GM06990 (cell line): ENCODE data around the gene ZNF182.

ENCODE experiments used
- DNase-seq: peaks from one replicate; pipeline ENCODE4 v3.0.0-alpha.2; 2011; ENCODE audit not compliant: insufficient read length; ENCODE audit errors: extremely low read depth
- H3K27me3 ChIP-seq: replicated peaks from 2 replicates; pipeline ENCODE4 v1.6.0; 2011; ENCODE audit warnings: low read length; ENCODE audit not compliant: control insufficient read depth, insufficient read depth
- H3K36me3 ChIP-seq: 2 replicates; pipeline ENCODE4 v1.5.1; 2011; ENCODE audit warnings: low read length; ENCODE audit not compliant: control insufficient read depth, insufficient read depth
- H3K4me3 ChIP-seq: replicated peaks from 2 replicates; pipeline ENCODE4 v1.5.1; 2011; ENCODE audit warnings: low read depth, mild to moderate bottlenecking, control low read depth, low read length
- TF ChIP-seq, protein P1 (sequence below): IDR thresholded peaks from 2 replicates; pipeline ENCODE4 v1.5.1; 2011; ENCODE audit warnings: low read length, control low read depth, mild to moderate bottlenecking, inconsistent platforms; ENCODE audit not compliant: insufficient read depth, poor library complexity, severe bottlenecking

Gene ZNF182

DNA sequence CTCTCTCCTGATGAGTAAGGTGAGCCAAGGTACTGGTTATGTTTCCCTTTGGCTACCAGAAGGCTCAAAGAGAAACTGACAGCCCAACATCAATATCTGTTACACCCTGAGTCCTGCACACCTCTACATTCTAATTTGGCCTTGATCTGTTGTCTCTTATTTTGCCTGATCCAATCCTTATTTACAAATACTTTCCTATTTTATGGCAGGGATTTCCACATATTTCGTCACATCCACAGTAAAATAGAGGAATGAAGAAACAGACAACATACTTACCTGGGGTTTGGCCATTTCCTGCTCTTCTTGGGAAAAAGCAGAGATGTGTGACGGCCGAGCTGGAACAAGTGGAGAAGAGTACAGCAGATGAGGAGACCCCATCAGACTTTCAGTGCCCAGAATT, 1.5 kb downstream of the ZNF182 start:
- no peak for DNase-seq
- no peaks in the 10 kb centered on the region for H3K27me3 ChIP-seq
- H3K36me3 ChIP-seq = no peaks in the 10 kb centered on the region
- no peak overlapping the region for H3K4me3 ChIP-seq
- TF ChIP-seq, protein P1, sequence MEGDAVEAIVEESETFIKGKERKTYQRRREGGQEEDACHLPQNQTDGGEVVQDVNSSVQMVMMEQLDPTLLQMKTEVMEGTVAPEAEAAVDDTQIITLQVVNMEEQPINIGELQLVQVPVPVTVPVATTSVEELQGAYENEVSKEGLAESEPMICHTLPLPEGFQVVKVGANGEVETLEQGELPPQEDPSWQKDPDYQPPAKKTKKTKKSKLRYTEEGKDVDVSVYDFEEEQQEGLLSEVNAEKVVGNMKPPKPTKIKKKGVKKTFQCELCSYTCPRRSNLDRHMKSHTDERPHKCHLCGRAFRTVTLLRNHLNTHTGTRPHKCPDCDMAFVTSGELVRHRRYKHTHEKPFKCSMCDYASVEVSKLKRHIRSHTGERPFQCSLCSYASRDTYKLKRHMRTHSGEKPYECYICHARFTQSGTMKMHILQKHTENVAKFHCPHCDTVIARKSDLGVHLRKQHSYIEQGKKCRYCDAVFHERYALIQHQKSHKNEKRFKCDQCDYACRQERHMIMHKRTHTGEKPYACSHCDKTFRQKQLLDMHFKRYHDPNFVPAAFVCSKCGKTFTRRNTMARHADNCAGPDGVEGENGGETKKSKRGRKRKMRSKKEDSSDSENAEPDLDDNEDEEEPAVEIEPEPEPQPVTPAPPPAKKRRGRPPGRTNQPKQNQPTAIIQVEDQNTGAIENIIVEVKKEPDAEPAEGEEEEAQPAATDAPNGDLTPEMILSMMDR = no peak

DNA sequence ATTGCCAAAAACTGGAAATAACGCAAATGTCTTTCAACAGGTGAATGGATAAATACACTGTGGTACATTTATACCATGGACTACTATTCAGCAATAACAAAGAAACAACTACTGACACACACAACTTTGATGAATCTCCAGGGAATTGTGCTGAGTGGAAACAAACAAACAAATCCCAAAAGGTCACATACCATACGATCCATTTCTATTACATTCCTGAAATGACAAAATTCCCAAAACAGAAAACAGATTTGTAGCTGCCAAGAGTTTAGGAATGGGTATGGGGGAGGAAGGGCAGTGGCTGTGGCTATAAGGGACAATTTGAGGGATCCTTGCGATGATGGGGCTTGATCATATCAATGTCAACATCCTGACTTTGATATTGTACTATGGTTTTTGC, 2.5 kb downstream of the ZNF182 start:
- H3K36me3 ChIP-seq = no peaks in the 10 kb centered on the region; the same call in 1 of the 2 replicates
- TF ChIP-seq, protein P1 = no peak
- no peaks in the 10 kb centered on the region for H3K27me3 ChIP-seq
- H3K4me3 ChIP-seq = no peak overlapping the region
- no peak for DNase-seq

DNA sequence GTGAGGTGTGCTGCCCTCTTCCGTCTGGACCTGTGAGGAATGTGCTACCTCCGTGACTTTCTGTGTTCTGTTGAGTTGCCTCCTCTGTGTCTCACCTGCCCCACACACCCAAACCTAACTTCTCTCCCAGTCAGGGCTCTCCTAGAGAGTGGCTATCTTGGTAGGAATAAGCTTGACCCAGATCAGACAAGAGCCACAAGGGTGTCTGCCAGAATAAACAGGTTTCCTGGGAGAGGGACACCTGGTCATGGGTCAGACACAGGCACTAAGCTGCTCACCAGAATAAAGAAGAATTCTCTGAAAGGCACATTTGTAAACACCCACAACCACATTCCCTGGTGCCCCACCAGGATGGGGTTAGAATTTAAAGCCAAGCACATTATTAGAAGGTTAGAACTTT, 11.1 kb downstream of the ZNF182 start:
- TF ChIP-seq, protein P1 = no peak
- Histone ChIP-seq H3K27me3 (no peaks in the 10 kb centered on the region), H3K4me3 (no peak overlapping the region), H3K36me3 (no peaks in the 10 kb centered on the region; the same call in none of the 2 replicates)
- DNase-seq = no peak

DNA sequence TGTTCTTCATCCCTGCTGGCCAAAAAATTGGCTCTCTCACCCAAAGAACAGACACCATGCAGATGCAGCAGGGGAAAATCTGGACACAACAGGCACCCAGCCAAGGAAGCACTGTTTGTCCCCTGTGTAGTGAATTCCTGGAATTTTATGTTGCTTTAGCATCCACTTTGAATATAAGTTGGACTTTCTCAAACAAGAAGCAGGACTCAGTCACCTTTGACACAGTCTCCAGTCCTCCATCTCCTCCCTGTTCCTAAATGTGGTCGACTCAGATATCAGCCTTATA, 11.8 kb downstream of the ZNF182 start:
- DNase-seq = no peak
- H3K36me3 ChIP-seq = no peaks in the 10 kb centered on the region; the same call in none of the 2 replicates
- no peak overlapping the region for H3K4me3 ChIP-seq
- TF ChIP-seq, protein P1 = no peak
- H3K27me3 ChIP-seq = no peaks in the 10 kb centered on the region

DNA sequence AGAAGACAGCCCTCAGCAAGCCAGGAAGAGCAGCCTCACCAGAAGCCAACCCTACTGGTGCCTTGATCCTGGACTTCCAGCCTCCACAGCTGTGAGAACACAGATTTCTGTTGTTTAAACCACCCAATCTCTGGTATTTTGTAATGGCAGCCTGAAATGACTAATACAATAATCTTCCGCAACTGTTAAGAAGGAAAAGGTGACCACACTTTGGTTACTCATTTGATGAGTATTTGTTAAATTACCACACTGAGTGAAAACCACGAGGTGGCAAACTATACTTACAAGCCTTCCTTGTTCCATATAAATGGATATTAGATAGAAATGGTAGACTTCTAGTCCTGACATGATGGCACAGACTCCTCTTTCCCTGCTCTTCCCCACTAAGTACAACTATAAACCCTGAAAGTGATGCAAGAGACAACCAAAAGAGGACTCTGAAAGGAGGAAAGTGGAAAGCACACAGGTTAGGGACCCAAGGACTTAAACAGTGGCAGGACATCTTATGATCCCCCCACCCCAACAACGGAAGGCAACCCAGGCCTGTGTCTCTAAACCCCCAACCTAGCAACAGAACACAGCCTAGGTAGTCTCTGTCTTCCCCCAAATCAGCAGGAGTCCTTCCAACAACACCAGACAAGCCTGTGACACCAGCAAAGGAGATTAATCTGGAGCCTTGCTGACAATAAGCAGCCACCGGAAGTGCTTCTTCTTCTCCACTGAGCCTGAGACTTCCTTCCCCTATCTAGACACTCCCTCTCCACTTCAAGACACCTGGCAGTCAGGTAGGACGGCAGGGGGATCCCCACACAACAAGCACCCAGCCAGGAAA, 12.3 kb downstream of the ZNF182 start:
- Histone ChIP-seq H3K4me3 (no peak overlapping the region), H3K36me3 (no peaks in the 10 kb centered on the region; the same call in none of the 2 replicates), H3K27me3 (no peaks in the 10 kb centered on the region)
- TF ChIP-seq, protein P1 = no peak
- DNase-seq = no peak
